ENCODE results near the gene TMPRSS6. TPM values are rescaled to one million over a fixed set of nuclear protein-coding genes. Genes with fewer than 3 reads are reported as not detected.

The TMPRSS6 gene
- total RNA-seq, 2 donors from 2014 or later, result not detected

GRCh38 chr22:37127350-37127878 lies 17.9 kb upstream of the TMPRSS6 start:
- H3K9me3 ChIP-seq, result no peaks in the 10 kb centered on the region
- H3K4me3 ChIP-seq, result no peak overlapping the region
- no peak overlapping the region for H3K27ac ChIP-seq
- no peaks in the 10 kb centered on the region for H3K4me1 ChIP-seq (ENCODE audit: control insufficient read depth in 1 of 2, low read depth in 2 of 2)
- DNase-seq (ENCODE audit: low spot score) (no peak), ATAC-seq (ENCODE audit: insufficient number of reproducible peaks, low FRiP score, low read depth) (no peak)
- H3K36me3 ChIP-seq, result no peaks in the 10 kb centered on the region
- TF ChIP-seq, protein P1, sequence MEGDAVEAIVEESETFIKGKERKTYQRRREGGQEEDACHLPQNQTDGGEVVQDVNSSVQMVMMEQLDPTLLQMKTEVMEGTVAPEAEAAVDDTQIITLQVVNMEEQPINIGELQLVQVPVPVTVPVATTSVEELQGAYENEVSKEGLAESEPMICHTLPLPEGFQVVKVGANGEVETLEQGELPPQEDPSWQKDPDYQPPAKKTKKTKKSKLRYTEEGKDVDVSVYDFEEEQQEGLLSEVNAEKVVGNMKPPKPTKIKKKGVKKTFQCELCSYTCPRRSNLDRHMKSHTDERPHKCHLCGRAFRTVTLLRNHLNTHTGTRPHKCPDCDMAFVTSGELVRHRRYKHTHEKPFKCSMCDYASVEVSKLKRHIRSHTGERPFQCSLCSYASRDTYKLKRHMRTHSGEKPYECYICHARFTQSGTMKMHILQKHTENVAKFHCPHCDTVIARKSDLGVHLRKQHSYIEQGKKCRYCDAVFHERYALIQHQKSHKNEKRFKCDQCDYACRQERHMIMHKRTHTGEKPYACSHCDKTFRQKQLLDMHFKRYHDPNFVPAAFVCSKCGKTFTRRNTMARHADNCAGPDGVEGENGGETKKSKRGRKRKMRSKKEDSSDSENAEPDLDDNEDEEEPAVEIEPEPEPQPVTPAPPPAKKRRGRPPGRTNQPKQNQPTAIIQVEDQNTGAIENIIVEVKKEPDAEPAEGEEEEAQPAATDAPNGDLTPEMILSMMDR (IDR thresholded peaks at IDR 0.05), result no peak
- no peaks in the 10 kb centered on the region for H3K27me3 ChIP-seq (replicated peaks; ENCODE audit: insufficient read depth)

DNA sequence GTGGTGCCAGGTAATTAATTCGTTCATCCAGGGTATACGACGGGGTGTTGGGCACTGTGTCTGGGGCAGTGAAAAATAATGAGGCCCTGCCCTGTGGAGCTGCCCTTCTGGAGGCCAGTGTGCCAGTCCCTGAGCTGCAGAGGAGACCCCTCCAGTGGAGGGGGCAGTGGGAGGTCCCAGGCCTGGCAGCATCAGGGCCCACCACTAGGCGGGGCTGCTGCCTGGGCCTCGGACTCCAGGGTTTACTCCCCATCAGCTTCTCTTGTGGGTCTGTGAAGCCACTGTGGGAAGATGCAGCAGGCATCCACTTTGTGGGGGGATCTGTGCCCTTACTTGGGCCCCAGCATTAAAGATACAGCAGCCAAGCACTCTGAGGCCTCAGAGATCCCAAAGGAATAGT lies 17.4 kb upstream of the TMPRSS6 start:
- TF ChIP-seq, protein P1 (IDR thresholded peaks at IDR 0.05), result no peak
- H3K4me3 ChIP-seq, result no peak overlapping the region
- H3K27me3 ChIP-seq (replicated peaks; ENCODE audit: insufficient read depth), result no peaks in the 10 kb centered on the region
- ATAC-seq (ENCODE audit: insufficient number of reproducible peaks, low FRiP score, low read depth), result no peak
- no peak overlapping the region for H3K27ac ChIP-seq
- H3K36me3 ChIP-seq, result no peaks in the 10 kb centered on the region
- no peaks in the 10 kb centered on the region for H3K9me3 ChIP-seq
- H3K4me1 ChIP-seq (ENCODE audit: control insufficient read depth in 1 of 2, low read depth in 2 of 2), result no peaks in the 10 kb centered on the region
- DNase-seq (ENCODE audit: low spot score), result no peak

GRCh38 chr22:37126383-37126782 lies 16.9 kb upstream of the TMPRSS6 start:
- Histone ChIP-seq H3K4me1 (ENCODE audit: control insufficient read depth in 1 of 2, low read depth in 2 of 2) (no peaks in the 10 kb centered on the region), H3K4me3 (no peak overlapping the region), H3K27me3 (replicated peaks; ENCODE audit: insufficient read depth) (no peaks in the 10 kb centered on the region), H3K9me3 (no peaks in the 10 kb centered on the region), H3K36me3 (no peaks in the 10 kb centered on the region), H3K27ac (no peak overlapping the region)
- DNase-seq (ENCODE audit: low spot score) (no peak), ATAC-seq (ENCODE audit: insufficient number of reproducible peaks, low FRiP score, low read depth) (no peak)
- TF ChIP-seq, protein P1 (IDR thresholded peaks at IDR 0.05), result no peak

DNA sequence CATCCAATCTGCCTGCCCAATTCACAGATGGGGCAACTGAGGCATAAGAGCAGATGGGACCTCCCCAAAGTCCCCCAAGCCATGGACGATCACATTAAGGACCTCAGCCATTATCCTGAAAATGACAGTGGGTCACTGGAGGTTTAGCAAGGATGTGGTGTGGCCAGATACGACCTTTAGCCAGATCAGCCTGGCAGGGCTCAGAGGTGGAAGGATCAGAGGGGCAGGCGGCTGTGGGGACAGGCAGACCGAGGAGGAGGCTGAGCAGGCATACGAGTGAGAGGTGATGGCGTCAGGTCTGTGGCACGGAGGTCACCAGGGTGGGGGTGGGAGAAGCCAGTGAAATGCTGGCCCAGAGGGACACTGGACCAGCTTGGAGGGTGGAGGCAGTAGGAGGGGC lies 14.1 kb upstream of the TMPRSS6 start:
- TF ChIP-seq, protein P1 (IDR thresholded peaks at IDR 0.05), result no peak
- Histone ChIP-seq H3K4me3 (no peak overlapping the region), H3K27ac (no peak overlapping the region), H3K36me3 (no peaks in the 10 kb centered on the region), H3K27me3 (replicated peaks; ENCODE audit: insufficient read depth) (no peaks in the 10 kb centered on the region), H3K9me3 (no peaks in the 10 kb centered on the region), H3K4me1 (ENCODE audit: control insufficient read depth in 1 of 2, low read depth in 2 of 2) (no peaks in the 10 kb centered on the region)
- DNase-seq (ENCODE audit: low spot score) (no peak), ATAC-seq (ENCODE audit: insufficient number of reproducible peaks, low FRiP score, low read depth) (no peak)

DNA sequence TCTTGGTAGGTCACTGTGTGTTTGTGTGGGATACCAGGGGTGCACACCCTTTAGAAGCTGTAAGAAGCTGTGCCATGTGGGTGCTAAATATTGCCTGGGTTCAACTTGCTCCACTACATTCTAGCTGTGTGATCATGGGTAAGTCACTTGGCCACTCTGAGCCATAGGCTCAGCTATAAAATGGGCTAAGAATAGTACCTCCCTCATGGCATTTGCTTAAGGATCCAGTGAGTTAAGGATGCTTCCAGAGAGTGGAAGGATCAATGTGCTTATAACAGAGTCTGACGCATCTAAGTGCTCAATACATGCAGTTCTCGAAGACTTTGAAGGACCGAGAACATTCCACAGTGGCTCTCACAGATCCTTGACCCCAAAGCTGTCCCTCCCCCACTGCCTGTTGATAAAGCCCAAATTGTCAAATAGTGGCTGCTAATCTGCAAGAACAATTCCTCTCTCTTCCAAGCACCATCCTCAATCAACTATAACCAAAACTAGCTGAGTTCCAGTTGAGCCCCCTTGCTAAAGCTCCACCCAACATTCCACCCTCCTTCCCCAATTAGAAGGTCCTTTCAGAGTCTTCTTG lies 13.2 kb upstream of the TMPRSS6 start:
- H3K27me3 ChIP-seq (replicated peaks; ENCODE audit: insufficient read depth), result no peaks in the 10 kb centered on the region
- TF ChIP-seq, protein P1 (IDR thresholded peaks at IDR 0.05), result no peak

More for the DNA sequence above, 13.2 kb upstream of the TMPRSS6 start:
- DNase-seq (ENCODE audit: low spot score) (no peak), ATAC-seq (ENCODE audit: insufficient number of reproducible peaks, low FRiP score, low read depth) (no peak)
- H3K4me1 ChIP-seq (ENCODE audit: control insufficient read depth in 1 of 2, low read depth in 2 of 2), result no peaks in the 10 kb centered on the region
- no peak overlapping the region for H3K27ac ChIP-seq
- H3K36me3 ChIP-seq, result no peaks in the 10 kb centered on the region
- no peaks in the 10 kb centered on the region for H3K9me3 ChIP-seq
- H3K4me3 ChIP-seq, result no peak overlapping the region
